Left lung (tissue), 10 donors: ENCODE data around the gene SIGLEC15. TPM values are rescaled to one million over a fixed set of nuclear protein-coding genes. Genes with fewer than 3 reads are reported as not detected.

ENCODE experiments used
- ATAC-seq: fragments of 200-7000 bp; cut with Tn5 transposase; one replicate; pipeline ENCODE4 v1.9.1; 2020; ENCODE audit warnings: moderate library complexity
- DNase-seq, 4 donors: peaks; one replicate each; pipeline ENCODE4 v3.0.0-alpha.2; 2013 to 2020
- H3K27ac ChIP-seq, 2 donors: fragments of 200-600 bp; sonication (generic) in 1 of 2; one replicate each; pipeline versions ENCODE4 v1.5.0 to v1.8.0; 2020 to 2021
- H3K27me3 ChIP-seq, 2 donors: fragments of 200-600 bp; sonication (generic) in 1 of 2; one replicate each; pipeline versions ENCODE4 v1.5.0 to v1.8.0; 2020 to 2021
- H3K36me3 ChIP-seq, 2 donors: fragments of 200-600 bp; sonication (generic) in 1 of 2; one replicate each; pipeline versions ENCODE4 v1.5.0 to v1.8.0; 2020 to 2021
- H3K4me1 ChIP-seq, 2 donors: fragments of 200-600 bp; one replicate each; pipeline ENCODE4 v1.8.0; 2021
- H3K4me3 ChIP-seq, 2 donors: fragments of 200-600 bp; sonication (generic) in 1 of 2; one replicate each; pipeline versions ENCODE4 v1.5.0 to v1.8.0; 2020 to 2021; ENCODE audit warnings: mild to moderate bottlenecking in 1 of 2
- H3K9me3 ChIP-seq, 2 donors: fragments of 200-600 bp; sonication (generic) in 1 of 2; one replicate each; pipeline versions ENCODE4 v1.5.0 to v1.8.0; 2020 to 2021
- CTCF ChIP-seq, 2 donors: fragments of 200-600 bp; sonication (generic) in 1 of 2; IDR thresholded peaks; one replicate each; pipeline versions ENCODE4 v1.5.0 to v1.8.0; 2021; ENCODE audit warnings: antibody characterized with exemption in 2 of 2
- intact Hi-C, 2 donors: fragments of 100-400 bp; cut with DNase I; formaldehyde crosslinking; loops; one replicate each; pipeline versions ENCODE4 v1.11.2 to v1.14.2; 2022
- polyA plus RNA-seq, 6 donors: library from polyadenylated mRNA; unstranded; fragments of 120-200 nt; gene quantifications; one replicate each; pipeline ENCODE4 v1.2.1, GENCODE V29; 2013; ENCODE audit not compliant: insufficient read length in 6 of 6
- total RNA-seq, 2 donors: library from RNA; stranded (reverse); fragmentation: NEBNext Ultra II Directional; extraction: Animal tissue kit (Norgen Biotek cat#: 25700); gene quantifications; one replicate each; pipeline ENCODE4 v1.2.1, GENCODE V29; 2021
- donor health status: DM: no; HTN: yes; CAD: no.
- donor health status: DM: no; HTN: no; CAD: no.

The SIGLEC15 gene
- total and polyA plus RNA-seq, 8 donors: 0.19 to 0.47 (median 0.33) TPM

DNA sequence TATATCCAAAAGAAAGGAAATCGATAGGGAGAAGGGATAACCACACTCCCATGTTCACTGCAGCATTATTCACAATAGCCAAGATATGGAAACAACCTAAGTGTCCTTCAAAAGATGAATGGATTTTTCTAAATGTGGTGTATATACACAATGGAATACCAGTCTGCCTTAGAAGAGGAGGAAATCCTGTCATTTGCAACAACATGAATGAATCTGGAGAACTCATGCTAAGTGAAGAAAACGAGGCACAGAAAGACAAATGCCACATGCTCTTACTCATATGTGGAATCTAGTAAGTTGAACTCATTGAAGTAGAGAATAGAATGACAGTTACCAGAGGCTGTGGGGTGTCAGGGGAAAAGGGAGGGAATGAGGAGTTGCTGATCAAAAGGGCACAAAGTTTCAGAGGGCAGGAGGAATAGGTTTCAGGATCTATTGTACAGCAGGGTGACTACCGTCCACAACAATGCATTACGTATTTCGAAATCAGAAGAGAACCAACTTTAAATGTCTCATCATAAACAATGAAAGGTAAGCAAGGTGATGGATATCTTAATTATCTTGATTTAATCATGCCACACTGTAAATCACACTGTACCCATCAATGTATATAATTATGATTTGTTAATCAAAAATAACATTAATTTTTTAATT is 46.1 kb downstream of the SIGLEC15 start:
- no peak for DNase-seq
- intact Hi-C loops: no loop called here
- no peak for TF ChIP-seq CTCF (IDR thresholded peaks at IDR 0.05)

DNA sequence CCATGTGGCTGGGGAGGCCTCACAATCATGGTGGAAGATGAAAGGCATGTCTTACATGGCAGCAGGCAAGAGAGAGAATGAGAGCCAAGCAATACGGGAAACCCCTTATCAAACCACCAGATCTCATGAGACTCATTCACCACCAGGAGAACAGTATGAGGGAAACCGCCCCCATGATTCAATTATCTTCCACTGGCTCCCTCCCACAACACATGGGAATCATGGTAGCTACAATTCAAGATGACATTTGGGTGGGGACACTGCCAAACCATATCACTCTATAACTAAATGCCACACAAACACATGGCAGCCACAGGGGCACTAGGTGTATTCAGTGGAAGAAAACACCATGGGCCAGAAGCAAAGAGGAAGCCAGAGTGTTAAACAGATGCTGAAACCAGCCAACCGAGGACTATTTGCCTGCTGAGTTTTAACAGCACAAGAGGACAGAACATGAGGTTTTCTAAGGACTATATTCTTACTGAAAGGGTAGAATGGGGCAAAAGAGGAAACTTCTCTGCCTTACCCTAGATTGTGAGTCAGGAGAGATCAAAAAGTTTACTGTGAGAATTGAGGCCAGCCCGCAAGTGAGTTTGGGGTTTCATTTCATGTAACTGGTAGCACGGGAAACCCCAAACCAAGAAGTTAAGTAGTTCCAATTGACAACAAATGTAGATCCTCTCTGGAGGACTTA is 49.2 kb downstream of the SIGLEC15 start:
- ATAC-seq (no peak), DNase-seq (no peak)
- Histone ChIP-seq H3K36me3 (peaks cover 0 to 90% of the 10 kb centered on the region in 2 donors), H3K4me3 (no peak overlapping the region), H3K4me1 (no peaks in the 10 kb centered on the region), H3K9me3 (no peaks in the 10 kb centered on the region), H3K27ac (no peak overlapping the region), H3K27me3 (no peaks in the 10 kb centered on the region)
- TF ChIP-seq CTCF (IDR thresholded peaks at IDR 0.05): no peak
- intact Hi-C loops: no loop called here

More for the DNA sequence above, 46.1 kb downstream of the SIGLEC15 start:
- peaks cover 0 to 84% of the 10 kb centered on the region in 2 donors for H3K36me3 ChIP-seq
- H3K27ac ChIP-seq: no peak overlapping the region
- no peaks in the 10 kb centered on the region for H3K27me3 ChIP-seq
- H3K4me3 ChIP-seq: no peak overlapping the region
- no peaks in the 10 kb centered on the region for H3K4me1 ChIP-seq
- ATAC-seq: no peak
- H3K9me3 ChIP-seq: no peaks in the 10 kb centered on the region

GRCh38 chr18:45876161-45876560 is 50.7 kb downstream of the SIGLEC15 start:
- H3K4me1 ChIP-seq: peaks cover 0 to 6% of the 10 kb centered on the region in 2 donors
- H3K4me3 ChIP-seq: no peak overlapping the region
- intact Hi-C loops: no loop called here
- no peak overlapping the region for H3K27ac ChIP-seq
- ATAC-seq (no peak), DNase-seq (no peak)
- no peak for TF ChIP-seq CTCF (IDR thresholded peaks at IDR 0.05)
- H3K27me3 ChIP-seq: no peaks in the 10 kb centered on the region
- H3K9me3 ChIP-seq: no peaks in the 10 kb centered on the region
- peaks cover 0 to 82% of the 10 kb centered on the region in 2 donors for H3K36me3 ChIP-seq

DNA sequence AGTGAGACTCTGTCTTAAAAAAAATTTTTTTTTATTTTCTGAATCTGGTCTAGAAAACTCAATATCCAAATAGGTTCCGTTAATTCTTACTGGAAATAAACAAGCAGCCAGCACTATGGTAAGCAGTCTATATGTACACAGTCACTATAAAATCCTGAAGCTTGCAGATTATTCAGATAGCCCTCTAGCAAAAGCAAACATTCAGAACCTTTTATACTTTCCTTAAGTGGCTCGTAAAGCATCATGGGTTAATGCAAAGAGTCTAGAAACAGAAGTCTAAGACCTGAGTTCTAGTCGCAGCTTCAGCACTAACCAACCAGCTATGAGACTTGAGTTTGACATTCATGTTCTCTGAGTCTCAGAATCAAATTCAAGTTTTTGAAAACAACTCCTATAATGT is 51.9 kb downstream of the SIGLEC15 start:
- no peak for ATAC-seq
- Histone ChIP-seq H3K27me3 (no peaks in the 10 kb centered on the region), H3K36me3 (peaks cover 0 to 88% of the 10 kb centered on the region in 2 donors), H3K4me3 (no peak overlapping the region), H3K9me3 (no peaks in the 10 kb centered on the region), H3K27ac (no peak overlapping the region), H3K4me1 (peaks cover 0 to 6% of the 10 kb centered on the region in 2 donors)
- DNase-seq: no peak
- intact Hi-C loops: no loop called here
- no peak for TF ChIP-seq CTCF (IDR thresholded peaks at IDR 0.05)
